ENCODE measurements around the gene GJC1.
"Not testable (repeated sequence)": the region's sequence is repeated elsewhere in the genome, so short reads cannot be mapped to it uniquely, and the experiment has no call there.

DNA sequence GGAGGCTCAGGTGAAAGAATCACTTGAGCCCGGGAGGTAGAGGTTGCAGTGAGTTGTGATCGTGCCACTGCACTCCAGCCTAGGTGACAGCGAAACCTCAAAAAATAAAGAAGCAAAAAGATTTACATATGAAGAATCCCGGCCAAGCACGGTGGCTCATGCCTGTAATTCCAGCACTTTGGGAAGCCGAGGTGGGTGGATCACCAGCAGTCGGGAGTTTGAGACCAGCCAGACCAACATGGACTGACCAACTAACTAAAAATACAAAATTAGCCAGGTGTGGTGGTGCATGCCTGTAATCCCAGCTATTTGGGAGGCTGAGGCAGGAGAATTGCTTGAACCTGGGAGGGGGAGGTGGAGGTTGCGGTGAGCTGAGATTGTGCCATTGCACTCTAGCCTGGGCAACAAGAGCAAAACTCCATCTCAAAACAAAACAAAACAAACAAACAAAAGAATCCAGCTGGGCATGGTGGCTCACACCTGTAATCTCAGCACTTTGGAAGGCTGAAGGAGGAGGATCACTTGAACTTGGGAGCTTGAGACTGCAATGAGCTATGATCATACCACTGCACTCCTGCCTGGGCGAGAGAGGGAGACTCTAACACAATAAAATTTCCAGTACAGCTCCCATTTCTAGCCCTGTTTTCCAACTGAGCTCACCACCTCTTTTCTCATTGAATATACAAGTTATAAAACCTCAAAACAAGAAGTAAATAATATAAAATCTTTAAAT, 21.3 kb downstream of the GJC1 start:
- TF ChIP-seq, protein P1, sequence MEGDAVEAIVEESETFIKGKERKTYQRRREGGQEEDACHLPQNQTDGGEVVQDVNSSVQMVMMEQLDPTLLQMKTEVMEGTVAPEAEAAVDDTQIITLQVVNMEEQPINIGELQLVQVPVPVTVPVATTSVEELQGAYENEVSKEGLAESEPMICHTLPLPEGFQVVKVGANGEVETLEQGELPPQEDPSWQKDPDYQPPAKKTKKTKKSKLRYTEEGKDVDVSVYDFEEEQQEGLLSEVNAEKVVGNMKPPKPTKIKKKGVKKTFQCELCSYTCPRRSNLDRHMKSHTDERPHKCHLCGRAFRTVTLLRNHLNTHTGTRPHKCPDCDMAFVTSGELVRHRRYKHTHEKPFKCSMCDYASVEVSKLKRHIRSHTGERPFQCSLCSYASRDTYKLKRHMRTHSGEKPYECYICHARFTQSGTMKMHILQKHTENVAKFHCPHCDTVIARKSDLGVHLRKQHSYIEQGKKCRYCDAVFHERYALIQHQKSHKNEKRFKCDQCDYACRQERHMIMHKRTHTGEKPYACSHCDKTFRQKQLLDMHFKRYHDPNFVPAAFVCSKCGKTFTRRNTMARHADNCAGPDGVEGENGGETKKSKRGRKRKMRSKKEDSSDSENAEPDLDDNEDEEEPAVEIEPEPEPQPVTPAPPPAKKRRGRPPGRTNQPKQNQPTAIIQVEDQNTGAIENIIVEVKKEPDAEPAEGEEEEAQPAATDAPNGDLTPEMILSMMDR (IDR thresholded peaks at IDR 0.05; ENCODE audit: borderline replicate concordance, extremely low read depth, low read length, poor library complexity, severe bottlenecking), result not testable (repeated sequence)
- TF ChIP-seq EZH2 (IDR thresholded peaks at IDR 0.05; ENCODE audit: borderline replicate concordance, low read depth, low read length, severe bottlenecking), result not testable (repeated sequence)

All from DND-41 (cell line).